BJ (cell line): ENCODE measurements around the gene SRSF6. TPM values are rescaled to one million over a fixed set of nuclear protein-coding genes. Genes with fewer than 3 reads are reported as not detected.
"Not testable (repeated sequence)": the region's sequence is repeated elsewhere in the genome, so short reads cannot be mapped to it uniquely, and the experiment has no call there.

Experiments used
- CTCF ChIA-PET: fragments of 350-600 bp; formaldehyde crosslinking; extraction: SDS; loops from one replicate; lab custom pipeline; 2021; ENCODE audit warnings: antibody characterized with exemption, inconsistent platforms; lab: Yijun Ruan, JAX
- POLR2A ChIA-PET: fragments of 300-600 bp; sonication (Branson Sonifier 250); formaldehyde crosslinking; extraction: SDS; loops from one replicate; lab custom pipeline; 2021; ENCODE audit warnings: antibody characterized with exemption; lab: Charles Lee
- DNase-seq: peaks from one replicate; pipeline ENCODE4 v3.0.0-alpha.2; 2011; ENCODE audit warnings: low read depth
- H3K27me3 ChIP-seq: 2 replicates; pipeline ENCODE4 v1.6.0; 2011; ENCODE audit warnings: low read length; ENCODE audit not compliant: control insufficient read depth, insufficient read depth
- H3K36me3 ChIP-seq: 2 replicates; pipeline ENCODE4 v1.5.1; 2011; ENCODE audit warnings: low read length; ENCODE audit not compliant: control insufficient read depth, insufficient read depth
- H3K4me3 ChIP-seq: 2 replicates; pipeline ENCODE4 v1.5.1; 2011; ENCODE audit warnings: low read depth, mild to moderate bottlenecking, control low read depth, low read length
- CTCF ChIP-seq: IDR thresholded peaks from 2 replicates; pipeline ENCODE4 v1.5.1; 2011; ENCODE audit warnings: low read depth, mild to moderate bottlenecking, control low read depth, inconsistent platforms, low read length, moderate library complexity; ENCODE audit not compliant: insufficient read depth
- polyA plus RNA-seq: library from polyadenylated mRNA; depleted of rRNA; stranded (reverse); fragments of >200 nt; gene quantifications from 2 replicates; pipeline ENCODE4 v1.2.3, GENCODE V29; 2011

Gene SRSF6
- polyA plus RNA-seq, 1 experiment = 76.1 TPM

GRCh38 chr20:43448748-43449535 is 8.8 kb upstream of the SRSF6 start:
- CTCF ChIA-PET = interaction anchor here (0.6 to 2.6 kb wide), 16 partner anchors 8 to 672 kb away, joined by 3 to 9 read pairs (median 4); partner anchors contain the start of gene SRSF6
- no peaks in the 10 kb centered on the region for H3K36me3 ChIP-seq
- H3K4me3 ChIP-seq = no peak overlapping the region
- peak; percentile 79 for TF ChIP-seq CTCF
- no peak for DNase-seq
- no peaks in the 10 kb centered on the region; the same call in none of the 2 replicates for H3K27me3 ChIP-seq
- POLR2A ChIA-PET = interaction anchor here (1.0 kb wide), 1 partner anchor 8 kb away, joined by 3 read pairs; no protein-coding TSS in a partner anchor

- H3K36me3 ChIP-seq = no peaks in the 10 kb centered on the region
- DNase-seq = no peak
- POLR2A ChIA-PET = no interaction called here
Measured at GRCh38 chr20:43450841-43451799, 6.6 kb upstream of the SRSF6 start.

GRCh38 chr20:43452404-43453126 is 5.1 kb upstream of the SRSF6 start:
- no peak for TF ChIP-seq CTCF
- ChIA-PET POLR2A (no interaction called here), CTCF (no interaction called here)
- no peak overlapping the region for H3K4me3 ChIP-seq
- DNase-seq = no peak
- no peaks in the 10 kb centered on the region for H3K36me3 ChIP-seq
- H3K27me3 ChIP-seq = peaks cover 5% of the 10 kb centered on the region

More at GRCh38 chr20:43450841-43451799, 6.6 kb upstream of the SRSF6 start:
- no peak for TF ChIP-seq CTCF
- Histone ChIP-seq H3K4me3 (no peak overlapping the region), H3K27me3 (peaks cover 5% of the 10 kb centered on the region)
- CTCF ChIA-PET = interaction anchor here (0.6 to 2.6 kb wide), 3 partner anchors 241 to 1011 kb away, joined by 3 to 9 read pairs (median 5); no protein-coding TSS in a partner anchor

- H3K36me3 ChIP-seq, POLR2A ChIA-PET, H3K4me3 ChIP-seq, DNase-seq, H3K27me3 ChIP-seq: not testable (repeated sequence)
- CTCF ChIA-PET = interaction anchor here (0.6 to 1.8 kb wide), 3 partner anchors 7 to 893 kb away, joined by 3 to 4 read pairs (median 4); no protein-coding TSS in a partner anchor
Measured at GRCh38 chr20:43456252-43456651, 1.4 kb upstream of the SRSF6 start.
